Cardiac muscle cell (in vitro differentiated cells and primary cell): ENCODE data around the gene ACSF2. TPM values are rescaled to one million over a fixed set of nuclear protein-coding genes. Genes with fewer than 3 reads are reported as not detected.
"Not testable (repeated sequence)": the region's sequence is repeated elsewhere in the genome, so short reads cannot be mapped to it uniquely, and the experiment has no call there.

Experiments used
- DNase-seq, 2 donors: peaks; one replicate each; pipeline versions ENCODE4 v3.0.0 to v3.0.0-alpha.2; 2010 to 2017; ENCODE audit warnings: low read depth in 1 of 2, low spot score in 1 of 2
- H3K27ac ChIP-seq: fragments of 200-600 bp; sonication (generic); 2 replicates; pipeline ENCODE4 v1.5.1; 2016
- H3K27me3 ChIP-seq: fragments of 200-600 bp; sonication (generic); 2 replicates; pipeline ENCODE4 v1.6.0; 2016; ENCODE audit warnings: control low read depth
- H3K36me3 ChIP-seq: fragments of 200-600 bp; sonication (generic); 2 replicates; pipeline ENCODE4 v1.5.1; 2016; ENCODE audit warnings: control low read depth
- H3K4me1 ChIP-seq: fragments of 200-600 bp; sonication (generic); 2 replicates; pipeline ENCODE4 v1.8.1; 2017; ENCODE audit warnings: low read depth, mild to moderate bottlenecking, mixed run types
- H3K4me3 ChIP-seq: fragments of 200-600 bp; sonication (generic); 2 replicates; pipeline ENCODE4 v1.5.1; 2016; ENCODE audit warnings: mild to moderate bottlenecking
- H3K9me3 ChIP-seq: fragments of 200-600 bp; sonication (generic); 2 replicates; pipeline ENCODE4 v1.5.1; 2017; ENCODE audit warnings: low read depth, mild to moderate bottlenecking, control low read depth
- polyA plus RNA-seq: library from polyadenylated mRNA; unstranded; fragments of >200 nt; fragmentation: Nextera tagmentation; extraction: Ambion mirVana; gene quantifications from 2 replicates; pipeline ENCODE4 v1.2.1, GENCODE V29; 2016
- total RNA-seq: library from RNA; depleted of rRNA; stranded (reverse); fragments of >200 nt; gene quantifications from 2 replicates; pipeline ENCODE4 v1.2.3, GENCODE V29; 2016
- TF ChIP-seq, protein P1 (sequence below): IDR thresholded peaks from 2 replicates; pipeline ENCODE4 v1.5.1; 2012; ENCODE audit warnings: low read depth, mild to moderate bottlenecking, low read length

ACSF2 gene
- total and polyA plus RNA-seq, 2 experiments from 2014 or later: 73.3 to 177 TPM

DNA sequence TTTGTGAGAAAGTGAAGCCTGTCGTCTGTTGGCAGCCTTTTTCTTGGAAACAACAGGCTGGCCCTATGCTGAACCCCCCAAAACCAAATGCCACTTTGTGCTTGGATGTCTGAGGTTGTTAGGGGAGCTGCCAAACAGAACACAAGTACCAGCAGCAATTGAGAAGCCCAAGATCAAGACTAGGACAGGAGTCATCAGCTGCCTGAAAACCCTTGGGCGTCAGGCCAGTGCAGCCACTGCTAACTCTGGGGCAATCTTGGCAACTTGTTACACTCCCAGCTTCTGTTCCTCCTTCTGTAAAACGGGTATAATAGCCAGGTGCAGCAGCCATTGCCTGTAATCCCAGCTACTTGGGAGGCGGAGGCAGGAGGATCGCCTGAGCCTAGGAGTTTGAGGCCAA is 19.4 kb upstream of the ACSF2 start:
- no peaks in the 10 kb centered on the region for H3K27me3 ChIP-seq
- no peak overlapping the region for H3K27ac ChIP-seq
- no peaks in the 10 kb centered on the region for H3K36me3 ChIP-seq
- TF ChIP-seq, protein P1, sequence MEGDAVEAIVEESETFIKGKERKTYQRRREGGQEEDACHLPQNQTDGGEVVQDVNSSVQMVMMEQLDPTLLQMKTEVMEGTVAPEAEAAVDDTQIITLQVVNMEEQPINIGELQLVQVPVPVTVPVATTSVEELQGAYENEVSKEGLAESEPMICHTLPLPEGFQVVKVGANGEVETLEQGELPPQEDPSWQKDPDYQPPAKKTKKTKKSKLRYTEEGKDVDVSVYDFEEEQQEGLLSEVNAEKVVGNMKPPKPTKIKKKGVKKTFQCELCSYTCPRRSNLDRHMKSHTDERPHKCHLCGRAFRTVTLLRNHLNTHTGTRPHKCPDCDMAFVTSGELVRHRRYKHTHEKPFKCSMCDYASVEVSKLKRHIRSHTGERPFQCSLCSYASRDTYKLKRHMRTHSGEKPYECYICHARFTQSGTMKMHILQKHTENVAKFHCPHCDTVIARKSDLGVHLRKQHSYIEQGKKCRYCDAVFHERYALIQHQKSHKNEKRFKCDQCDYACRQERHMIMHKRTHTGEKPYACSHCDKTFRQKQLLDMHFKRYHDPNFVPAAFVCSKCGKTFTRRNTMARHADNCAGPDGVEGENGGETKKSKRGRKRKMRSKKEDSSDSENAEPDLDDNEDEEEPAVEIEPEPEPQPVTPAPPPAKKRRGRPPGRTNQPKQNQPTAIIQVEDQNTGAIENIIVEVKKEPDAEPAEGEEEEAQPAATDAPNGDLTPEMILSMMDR: no peak
- H3K9me3 ChIP-seq: no peaks in the 10 kb centered on the region
- H3K4me1 ChIP-seq: no peaks in the 10 kb centered on the region
- H3K4me3 ChIP-seq: no peak overlapping the region
- no peak for DNase-seq

DNA sequence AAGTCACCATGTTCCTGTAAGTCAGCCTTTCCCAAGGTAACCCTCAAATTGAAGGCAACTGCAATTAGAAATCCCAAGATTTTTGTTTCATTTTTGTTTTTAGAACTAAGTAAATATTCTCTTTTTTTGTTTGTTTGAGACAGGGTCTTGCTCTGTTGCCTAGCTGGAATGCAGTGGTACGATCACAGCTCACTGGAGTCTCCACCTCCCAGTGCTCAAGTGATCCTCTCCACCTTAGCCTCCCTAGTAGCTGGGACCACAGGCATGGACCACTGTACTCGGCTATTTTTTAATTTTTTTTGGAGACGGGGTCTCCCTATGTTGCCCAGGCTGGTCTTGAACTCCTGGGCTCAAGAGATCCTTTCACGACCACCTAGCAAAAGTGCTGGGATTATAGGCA is 18.1 kb upstream of the ACSF2 start:
- no peak for DNase-seq
- TF ChIP-seq, protein P1: no peak
- Histone ChIP-seq H3K4me3 (no peak overlapping the region), H3K36me3 (no peaks in the 10 kb centered on the region), H3K27me3 (no peaks in the 10 kb centered on the region), H3K9me3 (no peaks in the 10 kb centered on the region), H3K4me1 (no peaks in the 10 kb centered on the region), H3K27ac (no peak overlapping the region)

DNA sequence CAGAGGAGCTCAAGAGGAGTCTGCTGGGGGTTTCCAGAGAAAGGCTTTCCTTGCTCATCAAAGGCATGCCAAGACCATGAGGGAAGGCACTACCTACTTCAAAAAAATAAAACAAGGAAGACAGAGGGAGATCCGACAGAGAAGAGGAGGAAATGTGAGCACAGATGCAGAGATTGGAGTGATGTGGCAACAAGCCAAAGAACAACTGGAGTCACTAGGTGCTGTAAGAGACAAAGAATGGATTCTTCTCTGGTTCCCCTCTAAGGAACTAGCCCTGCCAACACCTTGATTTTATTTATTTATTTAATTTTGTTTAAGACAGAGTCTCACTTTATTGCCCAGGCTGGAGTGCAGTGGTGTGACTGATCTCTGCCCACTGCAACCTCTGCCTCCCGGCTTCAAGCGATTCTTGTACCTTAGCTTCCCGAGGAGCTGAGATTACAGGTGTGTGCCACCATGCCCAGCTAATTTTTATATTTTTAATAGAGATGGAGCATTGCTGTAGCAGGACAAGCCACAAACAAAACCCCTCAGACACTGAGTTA is 13.8 kb upstream of the ACSF2 start:
- H3K36me3 ChIP-seq: no peaks in the 10 kb centered on the region
- no peaks in the 10 kb centered on the region for H3K27me3 ChIP-seq
- H3K4me3 ChIP-seq: no peak overlapping the region
- TF ChIP-seq, protein P1: no peak
- no peak for DNase-seq
- H3K27ac ChIP-seq: no peak overlapping the region
- H3K4me1 ChIP-seq: no peaks in the 10 kb centered on the region
- H3K9me3 ChIP-seq: no peaks in the 10 kb centered on the region

DNA sequence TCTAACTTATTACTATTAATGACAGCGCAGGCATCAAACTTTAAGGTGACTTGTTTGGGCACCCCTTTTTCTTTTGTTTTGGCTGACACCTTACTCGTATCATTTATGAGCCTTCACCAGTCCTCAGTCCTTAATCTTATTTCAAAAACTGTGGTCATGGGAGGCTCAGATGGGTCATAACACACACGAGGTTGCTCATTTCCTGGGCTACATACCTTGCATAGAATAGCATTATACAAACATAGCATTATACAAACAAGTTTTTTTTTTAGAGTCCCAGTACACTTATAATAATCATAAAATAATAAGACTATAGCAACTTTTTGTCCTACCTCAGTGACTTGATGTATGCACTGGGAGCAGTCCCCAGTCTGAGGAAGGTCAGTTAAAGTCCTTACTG is 11.2 kb upstream of the ACSF2 start:
- H3K4me3 ChIP-seq: no peak overlapping the region
- H3K27me3 ChIP-seq: no peaks in the 10 kb centered on the region
- H3K9me3 ChIP-seq: no peaks in the 10 kb centered on the region
- H3K36me3 ChIP-seq: no peaks in the 10 kb centered on the region
- no peak for DNase-seq
- no peak overlapping the region for H3K27ac ChIP-seq
- no peaks in the 10 kb centered on the region for H3K4me1 ChIP-seq
- TF ChIP-seq, protein P1: no peak

DNA sequence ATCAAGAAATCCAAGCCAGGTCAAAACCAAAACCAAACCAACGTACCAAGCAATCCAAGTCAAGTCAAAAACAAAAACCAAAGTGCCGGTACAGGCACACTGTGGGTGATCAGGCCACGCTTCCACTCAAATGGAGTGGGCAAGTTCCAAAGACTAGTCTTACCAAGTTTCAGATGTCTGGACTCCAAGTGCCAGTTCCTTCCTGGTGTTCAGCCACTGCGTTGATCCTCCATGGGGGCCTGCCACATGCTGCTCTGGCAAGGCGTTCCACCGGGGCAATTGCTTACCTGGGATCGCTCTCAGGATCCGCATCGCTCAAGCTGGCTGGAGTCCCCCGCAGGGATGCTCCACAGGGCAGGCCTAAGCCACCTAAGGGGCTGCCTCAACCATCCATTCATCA is 6.4 kb upstream of the ACSF2 start:
- not testable (repeated sequence) for H3K4me3 ChIP-seq, H3K9me3 ChIP-seq, H3K27me3 ChIP-seq, H3K4me1 ChIP-seq, H3K36me3 ChIP-seq, DNase-seq, H3K27ac ChIP-seq

DNA sequence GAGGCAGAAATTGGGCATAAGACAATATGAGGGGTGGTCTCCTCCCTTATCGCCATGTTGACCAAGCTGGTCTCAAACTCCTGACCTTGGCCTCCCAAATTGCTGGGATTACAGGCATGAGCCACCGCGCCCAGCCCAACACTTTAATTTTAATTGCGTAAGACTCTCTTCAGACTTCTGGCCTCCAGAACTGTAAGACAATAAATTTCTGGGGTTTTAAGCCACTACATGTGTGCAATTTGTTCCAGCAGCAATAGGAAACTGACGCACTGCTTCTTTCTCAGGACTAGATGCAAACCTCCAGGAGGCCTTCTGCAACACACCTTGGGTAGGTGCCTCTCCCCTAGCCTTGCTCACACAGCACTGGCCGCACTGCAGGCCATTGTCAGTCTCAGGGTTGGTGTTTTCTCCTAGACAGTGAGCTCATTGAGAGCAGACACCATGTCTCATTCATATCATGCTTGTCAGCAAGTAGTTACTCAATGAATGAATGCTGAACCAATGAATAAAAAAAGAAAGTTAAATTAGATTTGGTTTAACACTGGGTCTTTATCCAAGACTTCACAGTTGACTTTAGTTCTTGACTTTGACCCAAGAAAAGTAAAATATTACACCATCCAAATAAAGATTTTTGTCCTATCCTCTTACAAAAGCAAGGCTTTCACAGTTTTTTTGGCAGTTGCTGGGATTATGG is 5.5 kb upstream of the ACSF2 start:
- H3K27ac ChIP-seq: no peak overlapping the region
- TF ChIP-seq, protein P1: no peak
- no peaks in the 10 kb centered on the region for H3K36me3 ChIP-seq
- peaks cover 18% of the 10 kb centered on the region for H3K4me1 ChIP-seq
- no peak overlapping the region for H3K4me3 ChIP-seq
- H3K27me3 ChIP-seq: no peaks in the 10 kb centered on the region
- DNase-seq: peak in 1 of 2 donors; percentile 45
- H3K9me3 ChIP-seq: no peaks in the 10 kb centered on the region
